ENCODE data around the gene TOPAZ1. TPM values are rescaled to one million over a fixed set of nuclear protein-coding genes. Genes with fewer than 3 reads are reported as not detected.

Gene TOPAZ1
- total RNA-seq, 1 donor from 2014 or later: not detected

GRCh38 chr3:44248152-44248551 is 6.5 kb downstream of the TOPAZ1 start:
- DNase-seq (ENCODE audit: low read depth, low spot score): no peak
- peaks cover 2% of the 10 kb centered on the region for H3K36me3 Mint-ChIP-seq (ENCODE audit: low read depth)
- no peak for TF ChIP-seq CTCF (conservative IDR thresholded peaks at IDR 0.05)
- H3K27ac Mint-ChIP-seq (ENCODE audit: unreplicated experiment): no peak overlapping the region
- peaks cover 5% of the 10 kb centered on the region for H3K27me3 Mint-ChIP-seq (ENCODE audit: low read depth)
- H3K4me1 Mint-ChIP-seq: no peaks in the 10 kb centered on the region
- peaks cover 12% of the 10 kb centered on the region for H3K9me3 Mint-ChIP-seq
- no peak overlapping the region for H3K4me3 Mint-ChIP-seq

GRCh38 chr3:44252332-44252959 is 10.8 kb downstream of the TOPAZ1 start:
- Mint-ChIP-seq H3K36me3 (ENCODE audit: low read depth) (peaks cover 2% of the 10 kb centered on the region), H3K4me1 (no peaks in the 10 kb centered on the region), H3K4me3 (no peak overlapping the region), H3K27ac (ENCODE audit: unreplicated experiment) (no peak overlapping the region), H3K9me3 (peaks cover 12% of the 10 kb centered on the region), H3K27me3 (ENCODE audit: low read depth) (no peaks in the 10 kb centered on the region)
- no peak for TF ChIP-seq CTCF (conservative IDR thresholded peaks at IDR 0.05)
- DNase-seq (ENCODE audit: low read depth, low spot score): no peak

- DNase-seq (ENCODE audit: low read depth, low spot score): no peak
- no peak overlapping the region for H3K4me3 Mint-ChIP-seq
- H3K27me3 Mint-ChIP-seq (ENCODE audit: low read depth): no peaks in the 10 kb centered on the region
- H3K27ac Mint-ChIP-seq (ENCODE audit: unreplicated experiment): no peak overlapping the region
- H3K36me3 Mint-ChIP-seq (ENCODE audit: low read depth): no peaks in the 10 kb centered on the region
- no peaks in the 10 kb centered on the region for H3K4me1 Mint-ChIP-seq
- no peak for TF ChIP-seq CTCF (conservative IDR thresholded peaks at IDR 0.05)
- no peaks in the 10 kb centered on the region for H3K9me3 Mint-ChIP-seq
These were observed 17.7 kb downstream of the TOPAZ1 start for GRCh38 chr3:44259404-44259803.

GRCh38 chr3:44264146-44264545 is 22.5 kb downstream of the TOPAZ1 start:
- DNase-seq (ENCODE audit: low read depth, low spot score): no peak
- H3K36me3 Mint-ChIP-seq (ENCODE audit: low read depth): peaks cover 2% of the 10 kb centered on the region
- TF ChIP-seq CTCF (conservative IDR thresholded peaks at IDR 0.05): no peak
- H3K4me3 Mint-ChIP-seq: no peak overlapping the region
- no peak overlapping the region for H3K27ac Mint-ChIP-seq (ENCODE audit: unreplicated experiment)
- H3K9me3 Mint-ChIP-seq: peaks cover 3% of the 10 kb centered on the region
- H3K27me3 Mint-ChIP-seq (ENCODE audit: low read depth): no peaks in the 10 kb centered on the region
- peaks cover 10% of the 10 kb centered on the region for H3K4me1 Mint-ChIP-seq

GRCh38 chr3:44265815-44266214 is 24.1 kb downstream of the TOPAZ1 start:
- Mint-ChIP-seq H3K36me3 (ENCODE audit: low read depth) (peaks cover 2% of the 10 kb centered on the region), H3K27me3 (ENCODE audit: low read depth) (no peaks in the 10 kb centered on the region), H3K27ac (ENCODE audit: unreplicated experiment) (no peak overlapping the region), H3K9me3 (peaks cover 3% of the 10 kb centered on the region), H3K4me3 (no peak overlapping the region), H3K4me1 (peaks cover 10% of the 10 kb centered on the region)
- DNase-seq (ENCODE audit: low read depth, low spot score): no peak
- TF ChIP-seq CTCF (conservative IDR thresholded peaks at IDR 0.05): no peak
